NT2/D1 (cell line): Measurements from ENCODE around the gene SERPINE1.

Experiments used
- SUZ12 ChIP-seq: IDR thresholded peaks from 2 replicates; pipeline ENCODE4 v1.6.1; 2011; ENCODE audit not compliant: insufficient read length, insufficient read depth; ENCODE audit errors: extremely low read depth
- YY1 ChIP-seq: IDR thresholded peaks from 2 replicates; pipeline ENCODE4 v1.6.1; 2011; ENCODE audit not compliant: insufficient read length, insufficient read depth
- ZNF274 ChIP-seq: IDR thresholded peaks from 2 replicates; pipeline ENCODE4 v1.6.1; 2011; ENCODE audit warnings: mild to moderate bottlenecking, low read depth, low read length

DNA sequence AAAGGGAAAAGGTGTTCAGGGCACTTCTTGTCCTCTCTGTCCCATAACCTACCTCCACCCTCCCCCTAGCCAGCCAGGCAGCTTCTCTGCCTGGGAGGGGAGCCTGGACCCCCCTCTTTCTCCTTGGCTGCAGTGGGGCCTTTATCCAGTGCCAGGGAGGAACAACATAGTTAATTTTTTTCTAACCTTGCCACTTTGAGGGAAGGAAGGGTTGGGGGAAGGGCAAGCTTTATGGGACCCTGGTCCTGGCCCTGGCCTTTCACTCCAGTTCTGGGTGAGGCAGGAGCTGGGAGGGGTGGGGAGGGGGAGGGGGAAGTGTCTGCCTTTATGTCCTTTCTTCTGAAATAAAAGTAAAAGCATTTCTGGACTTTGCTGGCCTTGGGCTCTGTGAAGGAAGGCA, 34.0 kb downstream of the SERPINE1 start:
- TF ChIP-seq SUZ12 (no peak), YY1 (no peak), ZNF274 (no peak)
